ENCODE results near the gene PRMT3. TPM values are rescaled to one million over a fixed set of nuclear protein-coding genes. Genes with fewer than 3 reads are reported as not detected.
A peak's percentile ranks its signal among the peaks of the same experiment; 100 is the strongest.

The PRMT3 gene
- total RNA-seq, 1 experiment from 2014 or later = 22.6 TPM

- no peak overlapping the region for H4K8ac ChIP-seq (replicated peaks; ENCODE audit: insufficient read length, low read depth, low read length)
- no peak overlapping the region for H3K18ac ChIP-seq (ENCODE audit: insufficient read length, low read depth, low read length)
- no peak overlapping the region for H3K27ac ChIP-seq (ENCODE audit: insufficient read length, low read depth, low read length)
- no peak overlapping the region for H2AK5ac ChIP-seq (ENCODE audit: insufficient read length, low read length)
- Mint-ChIP-seq H3K27ac (no peak overlapping the region; a peak in 1 of 7 replicates), H3K36me3 (ENCODE audit: insufficient read depth in 1 of 3, low read depth in 3 of 3) (no peaks in the 10 kb centered on the region), H3K4me1 (no peaks in the 10 kb centered on the region; a peak in 1 of 4 replicates), H3K4me3 (no peak overlapping the region), H3K9me3 (no peaks in the 10 kb centered on the region), H3K27me3 (ENCODE audit: low read depth) (peaks cover 13% of the 10 kb centered on the region)
- no peak overlapping the region for H2BK20ac ChIP-seq (ENCODE audit: low read depth, low read length, poor library complexity, severe bottlenecking)
- no CpG with 5 or more reads among the region's 12 CpGs for whole genome bisulfite sequencing (ENCODE audit: extremely low coverage, insufficient read length, low lambda C conversion rate)
- no peak overlapping the region for H3K4me2 ChIP-seq (ENCODE audit: insufficient read depth, insufficient read length, low read length)
- no peak overlapping the region for H2BK12ac ChIP-seq (ENCODE audit: insufficient read length, low read depth, low read length)
- no peak overlapping the region for H2BK120ac ChIP-seq (ENCODE audit: low read depth, low read length, poor library complexity, severe bottlenecking)
- no peaks in the 10 kb centered on the region for H3K27me3 ChIP-seq (ENCODE audit: insufficient read depth, low read length)
- no peaks in the 10 kb centered on the region for H3K9me3 ChIP-seq (ENCODE audit: control insufficient read depth, low read depth, low read length)
- no peak overlapping the region for H3K56ac ChIP-seq (ENCODE audit: insufficient read length, low read depth, low read length)
- no peak overlapping the region for H3K4ac ChIP-seq (ENCODE audit: low read depth, low read length)
- H3K14ac ChIP-seq (ENCODE audit: insufficient read depth, low read length) = no peak overlapping the region
- no peak overlapping the region for H4K91ac ChIP-seq (ENCODE audit: insufficient read length, low read depth, low read length)
- peak; percentile 42 for DNase-seq
- H3K79me2 ChIP-seq (ENCODE audit: insufficient read depth, low read length) = no peaks in the 10 kb centered on the region
- peak; percentile 79 for TF ChIP-seq CTCF (conservative IDR thresholded peaks at IDR 0.05)
- no peaks in the 10 kb centered on the region for H3K23me2 ChIP-seq (ENCODE audit: insufficient read length, low read depth, low read length, poor library complexity, severe bottlenecking)
- no peaks in the 10 kb centered on the region for H3K4me1 ChIP-seq (ENCODE audit: insufficient read depth, low read length)
- H3K9ac ChIP-seq (ENCODE audit: extremely low read depth, insufficient read length, low read length) = no peak overlapping the region
- no peak overlapping the region for H2AFZ ChIP-seq (ENCODE audit: low read length)
- H4K5ac ChIP-seq (ENCODE audit: insufficient read length, low read depth, low read length) = no peak overlapping the region
- H3K79me1 ChIP-seq (ENCODE audit: insufficient read depth, low read depth, low read length, poor library complexity, severe bottlenecking) = no peaks in the 10 kb centered on the region
- H3T11ph ChIP-seq (ENCODE audit: low read length) = no peak overlapping the region
- H4K20me1 ChIP-seq (ENCODE audit: control insufficient read depth, insufficient read depth, insufficient read length) = no peaks in the 10 kb centered on the region
- H3K23ac ChIP-seq (ENCODE audit: insufficient read length, low read depth, low read length) = no peak overlapping the region
- no peak overlapping the region for H2BK15ac ChIP-seq (ENCODE audit: low read depth, low read length)
- H2BK5ac ChIP-seq (ENCODE audit: insufficient read length, low read length) = no peak overlapping the region
Measured at GRCh38 chr11:20355221-20356219, 32.0 kb upstream of the PRMT3 start.
